ENCODE data around the gene SSBP2. TPM values are rescaled to one million over a fixed set of nuclear protein-coding genes. Genes with fewer than 3 reads are reported as not detected.

SSBP2 gene
- total RNA-seq = 10 to 100 TPM; 25.1 to 26.9 TPM

DNA sequence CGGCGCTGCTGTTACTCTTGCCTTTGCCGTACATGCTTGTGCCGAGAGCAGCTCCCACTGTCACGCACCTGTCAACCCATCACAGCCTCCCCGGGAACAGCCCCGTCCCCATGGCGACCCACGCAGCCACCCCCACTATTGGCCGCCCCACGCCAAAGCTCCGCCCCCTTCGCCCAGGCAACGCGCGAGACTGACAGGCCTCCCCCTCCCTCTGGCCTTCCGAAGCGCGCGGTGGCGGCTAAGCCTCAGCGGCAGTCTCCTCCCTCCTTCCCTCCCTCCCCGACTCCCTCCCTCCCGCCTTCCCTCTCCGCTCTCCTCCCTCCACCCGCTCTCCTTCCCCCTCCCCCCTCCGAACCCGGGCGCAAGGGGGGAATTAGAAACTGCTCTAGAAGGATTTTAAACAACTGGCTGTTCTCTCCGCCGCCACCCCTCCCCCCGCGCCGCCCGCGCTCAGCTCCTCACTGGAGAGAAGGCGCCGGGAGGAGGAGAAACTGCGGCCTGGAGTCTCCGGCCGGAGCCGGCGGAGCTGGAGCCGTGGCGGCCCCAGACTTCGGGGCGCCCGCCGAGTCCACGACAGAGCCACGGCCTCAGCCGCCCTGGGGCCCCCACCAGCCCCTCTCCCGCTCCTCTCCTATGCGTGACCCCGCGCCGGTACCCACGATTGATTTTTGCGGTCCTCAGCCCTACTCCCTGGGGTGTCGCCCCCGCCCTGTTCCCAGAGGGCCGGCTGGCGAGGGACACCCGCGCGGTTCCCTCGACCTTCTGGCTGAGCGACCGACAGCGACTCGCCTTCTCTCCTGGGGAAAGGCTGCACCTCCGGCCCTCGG is at the start of gene SSBP2:
TSS of gene SSBP2 (minus strand) at position 89 of the 827 bp plus-strand sequence. CDS start at position 34, 55 bp downstream.
- Histone ChIP-seq H3K27me3 (replicated peaks; ENCODE audit: insufficient read depth) (no peaks in the 10 kb centered on the region), H3K36me3 (no peaks in the 10 kb centered on the region), H3K9me3 (no peaks in the 10 kb centered on the region), H3K27ac (peak within 1 kb of the TSS; percentile 97 to 100), H3K4me1 (replicated peaks) (peaks cover 6% of the 10 kb centered on the region), H3K4me3 (peak within 1 kb of the TSS; percentile 82 to 88)
- TF ChIP-seq, protein P1, sequence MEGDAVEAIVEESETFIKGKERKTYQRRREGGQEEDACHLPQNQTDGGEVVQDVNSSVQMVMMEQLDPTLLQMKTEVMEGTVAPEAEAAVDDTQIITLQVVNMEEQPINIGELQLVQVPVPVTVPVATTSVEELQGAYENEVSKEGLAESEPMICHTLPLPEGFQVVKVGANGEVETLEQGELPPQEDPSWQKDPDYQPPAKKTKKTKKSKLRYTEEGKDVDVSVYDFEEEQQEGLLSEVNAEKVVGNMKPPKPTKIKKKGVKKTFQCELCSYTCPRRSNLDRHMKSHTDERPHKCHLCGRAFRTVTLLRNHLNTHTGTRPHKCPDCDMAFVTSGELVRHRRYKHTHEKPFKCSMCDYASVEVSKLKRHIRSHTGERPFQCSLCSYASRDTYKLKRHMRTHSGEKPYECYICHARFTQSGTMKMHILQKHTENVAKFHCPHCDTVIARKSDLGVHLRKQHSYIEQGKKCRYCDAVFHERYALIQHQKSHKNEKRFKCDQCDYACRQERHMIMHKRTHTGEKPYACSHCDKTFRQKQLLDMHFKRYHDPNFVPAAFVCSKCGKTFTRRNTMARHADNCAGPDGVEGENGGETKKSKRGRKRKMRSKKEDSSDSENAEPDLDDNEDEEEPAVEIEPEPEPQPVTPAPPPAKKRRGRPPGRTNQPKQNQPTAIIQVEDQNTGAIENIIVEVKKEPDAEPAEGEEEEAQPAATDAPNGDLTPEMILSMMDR (IDR thresholded peaks at IDR 0.05) = peak in 1 of 4 experiments; percentile 12
- TF ChIP-seq POLR2A (IDR thresholded peaks at IDR 0.05) (peak; percentile 87), POLR2AphosphoS5 (IDR thresholded peaks at IDR 0.05) (peak; percentile 95)
- peak; percentile 98 for DNase-seq (ENCODE audit: low spot score)
- 2% methylated on average over 64 of the region's 73 CpGs for WGBS
- intact Hi-C loops (cut with DNase I) = loop anchor here (1.0 to 5.0 kb wide), 5 partner anchors 36 to 416 kb away; partner anchors contain the start of gene ATG10

DNA sequence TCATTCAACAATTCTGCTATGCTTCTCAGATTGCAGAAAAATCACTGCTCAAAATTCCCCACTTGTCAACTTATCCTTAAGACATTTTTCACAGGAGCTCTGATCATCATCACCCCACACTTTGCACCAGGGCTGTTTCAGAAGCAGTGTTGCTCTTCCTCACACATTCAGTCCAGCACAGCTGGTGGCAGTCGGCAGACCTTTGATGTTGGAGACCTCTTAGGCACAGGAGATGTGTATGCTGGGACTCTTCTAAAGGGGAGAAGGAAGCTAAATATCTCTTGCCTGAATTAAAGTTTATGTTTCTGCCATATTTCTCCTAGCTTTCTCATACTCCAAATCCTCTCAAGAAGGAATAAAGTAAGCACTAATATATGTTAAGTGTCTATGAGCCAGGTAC is 44.8 kb upstream of the SSBP2 start:
- Histone ChIP-seq H3K27me3 (replicated peaks; ENCODE audit: insufficient read depth) (no peaks in the 10 kb centered on the region), H3K27ac (no peak overlapping the region), H3K36me3 (no peaks in the 10 kb centered on the region), H3K4me1 (replicated peaks) (no peaks in the 10 kb centered on the region), H3K4me3 (no peak overlapping the region), H3K9me3 (no peaks in the 10 kb centered on the region)
- TF ChIP-seq, protein P1 (IDR thresholded peaks at IDR 0.05) = no peak
- no peak for TF ChIP-seq POLR2A (IDR thresholded peaks at IDR 0.05)
- no peak for TF ChIP-seq POLR2AphosphoS5 (IDR thresholded peaks at IDR 0.05)
- DNase-seq (ENCODE audit: low spot score) = no peak
- intact Hi-C loops (cut with DNase I) = no loop called here
- WGBS = 86% methylated on average over 1 of the region's 1 CpG

DNA sequence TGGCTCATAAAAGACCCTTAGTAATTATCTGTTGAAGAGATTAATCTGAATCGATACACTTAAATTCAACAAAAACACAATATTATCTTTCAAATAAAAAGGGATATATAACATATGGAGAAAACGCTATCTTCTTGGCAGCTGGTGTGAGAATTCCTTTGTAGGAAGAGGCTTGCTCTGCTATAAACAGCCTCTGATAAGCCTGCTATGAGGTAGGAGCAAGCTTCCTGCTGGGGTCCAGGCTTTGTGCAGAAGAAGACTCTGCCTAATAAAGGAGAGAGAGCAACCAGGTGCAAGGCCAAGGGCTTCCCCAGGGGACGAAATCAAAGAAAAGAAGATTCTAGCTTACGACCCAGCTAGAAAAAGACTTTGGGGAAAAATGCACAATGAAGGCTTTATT is 43.3 kb upstream of the SSBP2 start:
- TF ChIP-seq, protein P1 (IDR thresholded peaks at IDR 0.05) = no peak
- TF ChIP-seq POLR2A (IDR thresholded peaks at IDR 0.05) (no peak), POLR2AphosphoS5 (IDR thresholded peaks at IDR 0.05) (no peak)
- WGBS = 68% methylated on average over 4 of the region's 4 CpGs
- Histone ChIP-seq H3K27me3 (replicated peaks; ENCODE audit: insufficient read depth) (no peaks in the 10 kb centered on the region), H3K4me1 (replicated peaks) (no peaks in the 10 kb centered on the region), H3K4me3 (no peak overlapping the region), H3K36me3 (no peaks in the 10 kb centered on the region), H3K9me3 (no peaks in the 10 kb centered on the region), H3K27ac (no peak overlapping the region)
- no peak for DNase-seq (ENCODE audit: low spot score)
- intact Hi-C loops (cut with DNase I) = no loop called here

- intact Hi-C loops (cut with DNase I) = no loop called here
- no peak for TF ChIP-seq POLR2A (IDR thresholded peaks at IDR 0.05)
- no peak for TF ChIP-seq POLR2AphosphoS5 (IDR thresholded peaks at IDR 0.05)
- TF ChIP-seq, protein P1 (IDR thresholded peaks at IDR 0.05) = no peak
- Histone ChIP-seq H3K36me3 (no peaks in the 10 kb centered on the region), H3K4me1 (replicated peaks) (no peaks in the 10 kb centered on the region), H3K27ac (no peak overlapping the region), H3K4me3 (no peak overlapping the region), H3K9me3 (no peaks in the 10 kb centered on the region), H3K27me3 (replicated peaks; ENCODE audit: insufficient read depth) (no peaks in the 10 kb centered on the region)
- no peak for DNase-seq (ENCODE audit: low spot score)
- WGBS = 93% methylated on average over 9 of the region's 9 CpGs
Measured at GRCh38 chr5:81790336-81790735, 39.4 kb upstream of the SSBP2 start.

- Histone ChIP-seq H3K4me3 (no peak overlapping the region), H3K27me3 (replicated peaks; ENCODE audit: insufficient read depth) (no peaks in the 10 kb centered on the region), H3K36me3 (no peaks in the 10 kb centered on the region), H3K4me1 (replicated peaks) (no peaks in the 10 kb centered on the region), H3K9me3 (no peaks in the 10 kb centered on the region), H3K27ac (no peak overlapping the region)
- no peak for TF ChIP-seq POLR2AphosphoS5 (IDR thresholded peaks at IDR 0.05)
- no peak for TF ChIP-seq POLR2A (IDR thresholded peaks at IDR 0.05)
- TF ChIP-seq, protein P1 (IDR thresholded peaks at IDR 0.05) = no peak
- DNase-seq (ENCODE audit: low spot score) = no peak
- WGBS = 91% methylated on average over 5 of the region's 5 CpGs
- intact Hi-C loops (cut with DNase I) = no loop called here
Measured at GRCh38 chr5:81789033-81789432, 38.1 kb upstream of the SSBP2 start.

All from prostate gland (tissue), 2 donors.